GM21528 (cell line): ENCODE results near the gene GCLM.

Experiments
- ATAC-seq: cut with Tn5 transposase; IDR thresholded peaks from one replicate; pipeline ENCODE4 v1.9.1; 2021; ENCODE audit warnings: mild to moderate bottlenecking, moderate library complexity; ENCODE audit not compliant: unreplicated experiment, low FRiP score

The GCLM gene

GRCh38 chr1:93847811-93848288, 61.4 kb downstream of the GCLM start:
- ATAC-seq: peak; percentile 36

GRCh38 chr1:93846992-93847810, 62.0 kb downstream of the GCLM start:
- ATAC-seq: peak; percentile 74

GRCh38 chr1:93846206-93846991, 62.8 kb downstream of the GCLM start:
- ATAC-seq: peak; percentile 59

- peak; percentile 3 for ATAC-seq
Measured at GRCh38 chr1:93845538-93846205, 63.6 kb downstream of the GCLM start.

- no peak for ATAC-seq
Measured at GRCh38 chr1:93844262-93845045, 64.8 kb downstream of the GCLM start.

- no peak for ATAC-seq
Measured at GRCh38 chr1:93842750-93843500, 66.3 kb downstream of the GCLM start.

- ATAC-seq: no peak
Measured at GRCh38 chr1:93841771-93842170, 67.5 kb downstream of the GCLM start.

GRCh38 chr1:93840956-93841482, 68.2 kb downstream of the GCLM start:
- ATAC-seq: no peak

- no peak for ATAC-seq
Measured at GRCh38 chr1:93839753-93840152, 69.5 kb downstream of the GCLM start.

- ATAC-seq: no peak
Measured at GRCh38 chr1:93839307-93839706, 69.9 kb downstream of the GCLM start.

GRCh38 chr1:93837961-93838360, 71.3 kb downstream of the GCLM start:
- no peak for ATAC-seq
